IPS DF 4.7 (cell line): ENCODE measurements around the gene DPYSL4.
"Not testable (repeated sequence)": the region's sequence is repeated elsewhere in the genome, so short reads cannot be mapped to it uniquely, and the experiment has no call there.

Experiments used
- DNase-seq: peaks from one replicate; pipeline ENCODE4 v3.0.0-alpha.2; 2013; ENCODE audit warnings: low spot score; ENCODE audit errors: extremely low read depth

DPYSL4 gene

DNA sequence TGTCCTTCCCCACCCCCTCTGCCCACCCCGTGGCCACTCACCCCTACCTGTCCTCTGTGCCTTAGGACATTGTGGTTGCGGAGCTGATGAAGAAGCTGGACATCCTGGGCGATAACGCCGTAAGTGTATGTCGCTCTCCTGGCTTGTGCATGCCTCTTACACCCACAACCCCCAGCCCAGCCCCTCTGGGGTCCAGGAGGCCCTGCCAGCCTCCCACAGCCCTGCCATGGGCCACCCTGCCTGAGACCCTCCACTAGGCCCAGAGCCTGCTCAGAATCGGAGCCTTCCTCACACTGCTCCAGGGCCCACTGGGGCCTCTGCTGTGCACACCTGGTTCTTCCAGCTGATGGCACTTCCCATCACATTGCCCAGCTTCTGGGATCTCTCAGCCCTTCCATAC, 36.8 kb upstream of the DPYSL4 start:
- DNase-seq: no peak

DNA sequence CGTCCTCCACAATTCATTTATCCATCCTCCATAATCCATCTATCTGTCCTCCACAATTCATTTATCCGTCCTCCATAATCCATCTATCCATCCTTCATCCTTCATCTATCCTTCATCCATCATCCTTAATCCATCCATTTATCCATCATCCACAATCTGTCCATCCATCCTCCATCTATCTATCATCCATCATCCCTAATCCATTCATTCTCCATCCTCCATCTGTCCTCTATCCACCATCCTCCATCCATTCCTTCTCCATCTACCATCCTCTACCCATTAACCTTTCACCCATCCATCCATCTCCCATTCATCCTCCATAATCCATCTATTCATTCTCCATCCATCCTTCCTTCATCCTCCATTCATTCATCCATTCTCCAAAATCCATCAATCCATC, 36.0 kb upstream of the DPYSL4 start:
- DNase-seq: no peak

DNA sequence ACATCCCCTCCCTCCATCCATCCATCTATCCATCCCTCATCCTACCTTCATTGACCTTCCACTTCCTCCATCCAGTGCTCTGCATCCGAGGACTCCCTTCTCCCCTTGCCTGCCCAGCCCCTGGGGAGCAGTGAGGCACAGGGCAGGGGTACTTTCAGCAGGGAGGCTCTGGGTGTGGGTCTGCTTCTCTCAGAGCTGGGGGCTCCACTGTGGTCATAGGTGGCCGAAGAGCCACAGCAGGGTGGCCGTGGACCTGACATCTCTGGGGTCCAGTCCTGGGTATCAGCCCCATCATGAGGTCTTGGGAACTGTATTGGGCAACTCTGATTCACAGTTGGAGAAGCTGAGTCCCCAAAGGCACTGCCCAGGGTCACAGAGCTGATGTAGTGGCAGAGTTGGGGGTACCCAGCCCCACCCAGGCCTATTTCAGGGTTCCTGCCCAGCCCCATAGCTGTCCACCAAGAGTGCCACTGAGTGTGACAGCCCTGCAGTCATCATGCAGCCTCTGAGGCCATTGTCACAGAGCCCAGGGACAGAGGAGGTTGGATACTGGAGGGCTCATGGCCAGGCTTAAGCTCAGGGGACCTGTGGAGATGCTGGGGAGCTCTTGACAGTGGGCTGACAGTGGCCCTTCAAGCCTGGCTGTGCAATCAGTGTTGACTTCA, 35.3 kb upstream of the DPYSL4 start:
- no peak for DNase-seq

DNA sequence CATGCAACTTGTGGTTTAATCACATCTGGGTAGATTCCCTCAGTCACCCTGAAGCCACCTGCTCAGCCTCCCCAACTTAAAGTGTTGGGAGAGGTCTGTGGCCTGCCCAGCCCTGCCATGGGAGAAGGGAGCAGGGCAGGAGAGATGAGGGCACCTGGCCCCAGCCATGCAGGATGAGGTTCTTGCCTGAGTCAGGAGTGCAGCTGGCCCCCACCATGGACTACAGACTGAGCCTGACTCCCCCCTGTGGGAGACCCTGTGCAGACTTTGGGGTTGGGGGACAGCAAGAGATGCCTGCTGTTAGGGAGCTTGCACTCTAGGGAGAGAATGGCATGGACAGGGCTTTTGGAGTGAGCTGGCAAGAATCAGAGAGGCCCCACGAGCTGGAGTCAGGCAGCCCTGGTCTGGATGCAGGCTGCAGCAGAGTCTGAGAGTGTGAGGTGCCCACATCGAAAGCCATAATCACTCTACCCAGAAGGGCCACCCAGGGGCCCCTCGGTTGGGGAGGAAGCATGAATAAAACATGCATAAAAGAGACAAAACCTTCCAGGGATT, 34.7 kb upstream of the DPYSL4 start:
- no peak for DNase-seq

DNA sequence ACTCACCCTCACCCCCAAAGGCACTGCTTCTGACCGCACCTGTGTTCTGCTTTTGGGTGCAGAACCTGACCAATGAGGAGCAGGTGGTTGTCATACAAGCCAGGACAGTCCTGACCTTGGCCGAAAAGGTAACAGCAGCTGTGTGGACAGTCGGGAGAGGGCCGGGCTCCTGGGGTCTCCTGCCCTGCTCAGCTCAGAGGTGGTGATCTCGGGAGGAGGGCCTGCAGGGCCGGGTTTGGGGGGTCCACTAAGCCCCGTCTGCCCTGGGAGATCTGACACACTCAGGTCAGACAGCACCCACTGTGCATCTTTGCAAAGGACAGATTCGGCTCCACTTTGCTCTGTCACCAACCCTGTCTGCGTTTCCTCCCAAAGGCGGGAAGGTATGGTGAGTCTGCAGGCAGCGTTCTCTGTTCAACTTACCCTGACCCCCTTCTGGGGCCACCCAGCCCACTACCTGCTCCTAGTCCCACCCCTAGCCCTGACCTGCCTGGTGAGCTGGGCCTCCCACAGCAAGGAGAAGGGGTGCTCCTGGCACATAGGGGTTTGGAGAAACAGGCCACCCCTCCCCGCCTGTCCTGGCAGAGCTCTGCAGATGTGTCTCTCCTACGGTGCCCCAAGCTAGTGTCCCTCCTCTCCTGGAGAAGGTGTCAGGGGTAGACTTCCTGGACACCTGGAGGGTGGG, 33.7 kb upstream of the DPYSL4 start:
- DNase-seq: no peak

DNA sequence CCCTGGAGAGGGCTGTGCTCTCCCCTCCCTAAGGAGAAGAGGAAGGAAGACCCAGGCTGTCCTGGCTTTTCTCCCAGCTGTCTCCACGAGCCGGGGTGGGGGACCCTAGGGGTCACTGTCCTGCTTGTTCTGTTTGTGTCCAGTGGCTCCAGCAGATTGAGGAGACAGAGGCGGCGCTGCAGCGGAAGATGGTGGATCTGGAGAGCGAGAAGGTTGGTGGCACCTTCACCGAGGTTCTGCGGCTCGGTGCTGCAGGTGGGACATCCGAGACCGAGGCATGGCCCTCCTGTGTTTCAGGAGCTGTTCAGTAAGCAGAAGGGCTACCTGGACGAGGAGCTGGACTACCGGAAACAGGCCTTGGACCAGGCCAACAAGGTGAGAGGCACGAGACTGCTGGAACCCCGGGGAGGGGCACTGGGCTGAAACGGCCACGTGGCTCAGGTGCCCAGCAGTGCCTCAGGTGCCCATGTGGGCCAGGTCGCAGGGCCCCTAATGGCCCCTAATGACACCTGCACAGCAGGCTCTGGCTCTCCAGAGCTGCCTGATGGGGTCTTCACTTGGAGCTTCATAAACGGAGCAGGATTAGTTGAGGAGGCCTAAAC, 33.0 kb upstream of the DPYSL4 start:
- no peak for DNase-seq

DNA sequence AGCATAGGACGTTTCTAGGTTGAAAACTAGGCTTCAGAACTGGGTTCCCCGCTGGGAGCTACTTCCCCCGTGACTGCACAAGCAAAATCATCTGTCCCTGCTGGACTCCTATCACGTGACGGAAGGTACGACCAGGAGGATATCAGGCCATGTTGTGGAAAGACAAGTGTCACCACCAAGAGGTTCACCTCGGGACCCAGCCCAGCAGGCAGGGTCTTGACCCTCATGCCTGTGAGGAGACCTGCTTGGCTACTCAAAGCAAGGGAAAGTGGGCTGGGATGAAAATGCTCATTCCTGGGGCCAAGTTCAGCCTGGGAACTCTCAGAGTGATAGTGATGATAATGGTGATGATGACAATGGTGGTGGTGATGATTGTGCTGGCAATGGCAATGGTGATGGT, 32.3 kb upstream of the DPYSL4 start:
- DNase-seq: no peak

DNA sequence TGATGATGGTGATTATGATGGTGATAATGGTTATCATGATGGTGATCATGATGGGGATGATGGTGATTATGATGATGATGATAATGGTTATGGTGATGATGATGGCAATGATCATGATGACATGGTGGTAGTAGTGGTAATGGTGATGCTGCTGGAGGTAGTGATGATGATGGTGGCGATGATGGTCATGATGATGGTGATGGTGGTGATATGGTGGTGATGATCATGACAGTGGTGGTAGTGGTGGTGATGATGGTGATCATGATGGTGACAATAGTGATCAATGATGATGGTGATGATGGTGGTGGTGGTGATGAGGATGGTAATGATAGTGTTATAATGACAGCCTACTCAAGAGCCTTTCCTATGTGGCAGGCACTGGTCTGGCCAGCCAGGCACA, 31.8 kb upstream of the DPYSL4 start:
- no peak for DNase-seq

DNA sequence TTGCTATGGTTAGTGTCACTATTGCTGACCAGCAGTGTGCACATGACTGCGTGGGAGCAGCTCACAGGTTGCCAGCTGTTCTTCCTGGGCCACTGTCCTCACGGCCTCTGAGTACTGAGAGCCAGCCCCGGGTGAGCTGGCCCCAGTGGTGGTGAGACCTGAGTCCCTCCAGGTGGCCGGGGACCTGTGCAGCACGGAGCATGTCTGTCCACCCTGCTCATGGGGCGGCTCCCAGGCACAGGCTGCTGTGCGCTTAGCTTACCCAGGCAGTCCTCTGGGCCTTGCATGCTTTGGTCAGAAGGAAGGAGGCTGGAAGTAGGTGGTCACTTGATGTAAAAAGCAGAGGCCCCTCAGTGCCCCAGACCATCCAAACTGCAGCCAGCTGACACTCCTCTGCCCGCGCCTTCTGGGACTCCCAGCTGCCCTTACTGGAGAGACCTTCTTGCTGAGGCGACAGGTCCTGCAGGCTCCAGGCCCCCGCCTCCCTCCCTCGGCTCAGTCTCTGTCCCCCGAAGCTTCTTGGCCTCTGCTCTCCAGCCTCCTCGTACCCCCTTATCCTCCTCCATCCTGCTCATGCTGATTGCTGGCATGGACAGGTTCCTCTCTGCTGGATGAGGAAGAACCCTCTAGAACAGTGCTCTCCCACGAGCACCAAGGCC, 30.9 kb upstream of the DPYSL4 start:
- DNase-seq: no peak

DNA sequence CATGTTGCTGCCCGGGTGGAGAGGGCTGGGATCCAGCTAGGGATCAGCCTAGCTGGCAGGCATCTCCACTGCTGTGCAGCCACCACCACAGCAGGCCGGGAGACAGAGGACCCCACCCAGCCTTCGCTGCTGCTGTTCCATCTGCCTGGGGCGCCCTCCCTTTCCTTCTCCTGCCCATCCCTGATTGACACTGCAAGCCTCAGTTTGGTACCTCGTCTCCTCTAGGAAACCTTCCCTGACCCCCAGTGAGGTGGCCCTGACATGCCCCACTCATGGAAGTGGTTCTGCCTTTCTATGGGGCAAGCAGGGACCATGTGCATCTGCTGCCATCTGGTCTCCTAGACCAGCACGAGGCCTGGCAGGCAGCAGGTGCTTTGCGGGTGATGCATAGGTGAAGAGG, 30.4 kb upstream of the DPYSL4 start:
- no peak for DNase-seq

DNA sequence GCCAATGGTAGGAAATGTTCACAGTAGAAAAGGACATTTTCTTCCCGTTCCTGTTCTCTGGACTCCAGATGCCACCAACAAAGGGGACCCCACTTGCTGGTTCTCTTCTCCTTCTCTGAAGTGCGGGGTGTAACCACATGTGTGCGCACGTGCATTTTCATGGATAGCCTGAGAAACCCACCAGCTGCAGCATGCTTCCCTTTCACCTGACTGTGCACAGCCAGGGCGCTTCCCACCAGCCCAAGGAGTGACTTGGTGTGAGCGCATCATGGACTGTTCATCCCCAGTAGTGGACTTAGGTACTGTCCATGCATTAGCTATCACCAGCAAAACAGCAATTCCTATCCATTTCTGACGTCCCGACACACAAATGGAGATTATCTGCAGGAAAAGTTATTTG, 29.6 kb upstream of the DPYSL4 start:
- no peak for DNase-seq

DNA sequence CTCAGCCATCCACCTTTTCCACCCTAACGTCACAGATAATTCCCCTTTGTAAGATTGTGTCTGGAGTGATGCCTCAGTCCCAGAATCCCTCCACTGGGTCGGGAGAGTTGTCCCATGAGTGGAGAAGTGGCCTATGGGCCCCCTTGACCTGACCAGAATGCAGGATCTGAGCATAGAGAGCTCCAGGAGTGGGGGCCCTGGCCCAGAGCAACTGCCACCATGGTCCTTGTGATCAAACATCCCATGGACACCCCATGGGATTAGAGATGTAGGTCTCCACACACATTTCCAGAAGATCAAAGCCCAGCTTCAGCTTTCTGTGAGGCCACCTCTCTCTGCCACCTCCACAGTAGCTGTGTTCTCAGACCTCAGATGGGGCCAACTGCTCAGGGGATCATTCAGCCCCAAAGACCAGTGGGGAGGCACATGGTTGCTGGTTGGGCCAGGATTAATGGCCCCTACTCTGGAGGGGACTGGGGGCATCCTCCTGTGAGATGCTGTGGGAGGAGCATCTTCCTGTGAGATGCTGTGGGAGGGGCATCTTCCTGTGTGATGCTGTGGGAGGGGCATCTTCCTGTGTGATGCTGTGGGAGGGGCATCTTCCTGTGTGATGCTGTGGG, 28.5 kb upstream of the DPYSL4 start:
- DNase-seq: no peak

DNA sequence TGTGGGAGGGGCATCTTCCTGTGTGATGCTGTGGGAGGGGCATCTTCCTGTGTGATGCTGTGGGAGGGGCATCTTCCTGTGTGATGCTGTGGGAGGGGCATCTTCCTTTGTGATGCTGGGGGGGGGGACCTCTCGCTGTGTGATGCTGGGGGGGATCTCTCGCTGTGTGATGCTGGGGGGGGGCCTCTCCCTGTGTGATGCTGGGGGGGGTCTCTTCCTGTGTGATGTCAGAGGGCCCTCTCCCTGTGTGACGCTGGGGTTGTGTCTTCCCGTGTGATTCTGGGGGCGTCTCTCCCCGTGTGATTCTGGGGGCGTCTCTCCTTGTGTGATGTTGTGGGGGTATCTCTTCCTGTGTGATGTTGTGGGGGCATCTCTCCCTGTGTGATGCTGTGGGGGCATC, 27.9 kb upstream of the DPYSL4 start:
- no peak for DNase-seq

DNA sequence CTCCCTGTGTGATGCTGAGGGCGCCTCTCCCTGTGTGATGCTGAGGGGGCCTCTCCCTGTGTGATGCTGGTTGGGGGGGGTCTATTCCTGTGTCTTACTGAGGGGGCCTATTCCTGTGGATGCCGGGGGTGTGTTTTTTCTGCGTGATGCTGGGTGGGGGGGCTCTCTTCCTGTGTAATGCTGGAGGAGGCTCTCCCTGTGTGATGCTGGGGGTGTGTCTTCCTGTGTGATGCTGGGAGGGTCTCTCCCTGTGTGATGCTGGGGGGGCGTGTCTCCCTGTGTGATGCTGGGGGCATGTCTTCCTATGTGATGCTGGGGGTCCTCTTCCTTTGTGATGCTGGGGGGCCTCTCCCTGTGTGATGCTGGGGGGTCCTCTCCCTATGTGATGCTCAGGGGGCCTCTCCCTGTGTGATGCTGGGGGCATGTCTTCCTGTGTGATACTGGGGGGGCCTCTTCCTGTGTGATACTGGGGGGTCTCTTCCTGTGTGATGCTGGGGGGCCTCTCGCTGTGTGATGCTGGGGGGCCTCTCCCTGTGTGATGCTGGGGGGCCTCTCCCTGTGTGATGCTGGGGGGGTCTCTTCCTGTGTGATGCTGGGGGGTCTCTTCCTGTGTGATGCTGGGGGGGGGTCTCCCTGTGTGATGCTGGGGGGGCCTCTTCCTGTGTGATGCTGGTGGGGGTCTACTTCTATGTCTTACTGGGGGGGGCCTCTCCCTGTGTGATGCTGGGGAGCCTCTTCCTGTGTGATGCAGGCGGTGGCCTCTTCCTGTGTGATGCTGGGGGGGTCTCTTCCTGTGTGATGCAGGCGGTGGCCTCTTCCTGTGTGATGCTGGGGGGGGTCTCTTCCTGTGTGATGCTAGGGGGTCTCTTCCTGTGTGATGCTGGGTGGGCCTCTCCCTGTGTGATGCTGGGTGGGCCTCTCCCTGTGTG, 27.2 kb upstream of the DPYSL4 start:
- not testable (repeated sequence) for DNase-seq

DNA sequence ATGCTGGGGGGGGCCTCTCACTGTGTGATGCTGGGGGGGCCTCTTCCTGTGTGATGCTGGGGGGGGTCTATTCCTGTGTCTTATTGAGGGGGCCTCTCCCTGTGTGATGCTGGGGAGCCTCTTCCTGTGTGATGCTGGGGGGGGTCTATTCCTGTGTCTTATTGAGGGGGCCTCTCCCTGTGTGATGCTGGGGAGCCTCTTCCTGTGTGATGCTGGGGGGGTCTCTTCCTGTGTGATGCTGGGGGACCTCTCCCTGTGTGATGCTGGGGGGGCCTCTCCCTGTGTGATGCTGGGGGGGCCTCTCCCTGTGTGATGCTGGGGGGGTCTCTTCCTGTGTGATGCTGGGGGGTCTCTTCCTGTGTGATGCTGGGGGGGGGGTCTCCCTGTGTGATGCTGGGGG, 26.5 kb upstream of the DPYSL4 start:
- DNase-seq: not testable (repeated sequence)

DNA sequence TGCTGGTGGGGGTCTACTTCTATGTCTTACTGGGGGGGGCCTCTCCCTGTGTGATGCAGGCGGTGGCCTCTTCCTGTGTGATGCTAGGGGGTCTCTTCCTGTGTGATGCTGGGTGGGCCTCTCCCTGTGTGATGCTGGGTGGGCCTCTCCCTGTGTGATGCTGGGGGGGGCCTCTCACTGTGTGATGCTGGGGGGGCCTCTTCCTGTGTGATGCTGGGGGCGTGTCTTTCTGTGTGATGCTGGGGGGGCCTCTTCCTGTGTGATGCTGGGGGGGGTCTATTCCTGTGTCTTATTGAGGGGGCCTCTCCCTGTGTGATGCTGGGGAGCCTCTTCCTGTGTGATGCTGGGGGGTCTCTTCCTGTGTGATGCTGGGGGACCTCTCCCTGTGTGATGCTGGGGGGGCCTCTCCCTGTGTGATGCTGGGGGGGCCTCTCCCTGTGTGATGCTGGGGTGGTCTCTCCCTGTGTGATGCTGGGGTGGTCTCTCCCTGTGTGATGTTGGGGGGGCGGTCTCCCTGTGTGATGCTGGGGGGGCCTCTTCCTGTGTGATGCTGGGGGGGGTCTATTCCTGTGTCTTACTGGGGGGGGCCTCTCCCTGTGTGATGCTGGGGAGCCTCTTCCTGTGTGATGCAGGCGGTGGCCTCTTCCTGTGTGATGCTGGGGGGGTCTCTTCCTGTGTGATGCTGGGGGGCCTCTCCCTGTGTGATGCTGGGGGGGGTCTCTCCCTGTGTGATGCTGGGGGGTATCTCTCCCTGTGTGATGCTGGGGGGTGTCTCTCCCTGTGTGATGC, 25.7 kb upstream of the DPYSL4 start:
- DNase-seq: not testable (repeated sequence)

DNA sequence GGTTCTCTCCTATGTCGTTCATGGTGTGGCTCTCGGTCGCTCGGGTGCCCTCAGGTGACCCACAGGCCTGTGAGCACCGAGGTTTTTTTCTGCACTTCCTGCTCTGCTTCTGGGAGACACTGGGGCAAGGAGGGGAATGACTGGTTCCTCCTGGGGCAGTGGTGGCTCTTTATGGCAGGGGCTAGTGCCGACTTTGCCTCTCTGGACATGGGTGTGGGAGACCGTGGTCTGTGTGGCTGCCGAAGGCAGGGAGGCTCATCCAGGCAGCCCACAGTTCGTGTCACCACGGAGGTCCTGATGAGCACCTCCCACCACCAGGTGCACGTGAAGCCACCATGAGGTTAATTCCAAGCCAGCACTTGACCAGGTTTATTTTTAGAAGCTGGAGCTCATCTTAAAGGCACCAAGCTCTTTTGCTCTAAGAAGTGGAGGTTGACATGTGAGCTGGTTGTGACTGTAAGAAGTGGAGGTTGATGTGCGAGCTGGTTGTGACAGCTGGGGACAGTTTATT, 24.7 kb upstream of the DPYSL4 start:
- no peak for DNase-seq

DNA sequence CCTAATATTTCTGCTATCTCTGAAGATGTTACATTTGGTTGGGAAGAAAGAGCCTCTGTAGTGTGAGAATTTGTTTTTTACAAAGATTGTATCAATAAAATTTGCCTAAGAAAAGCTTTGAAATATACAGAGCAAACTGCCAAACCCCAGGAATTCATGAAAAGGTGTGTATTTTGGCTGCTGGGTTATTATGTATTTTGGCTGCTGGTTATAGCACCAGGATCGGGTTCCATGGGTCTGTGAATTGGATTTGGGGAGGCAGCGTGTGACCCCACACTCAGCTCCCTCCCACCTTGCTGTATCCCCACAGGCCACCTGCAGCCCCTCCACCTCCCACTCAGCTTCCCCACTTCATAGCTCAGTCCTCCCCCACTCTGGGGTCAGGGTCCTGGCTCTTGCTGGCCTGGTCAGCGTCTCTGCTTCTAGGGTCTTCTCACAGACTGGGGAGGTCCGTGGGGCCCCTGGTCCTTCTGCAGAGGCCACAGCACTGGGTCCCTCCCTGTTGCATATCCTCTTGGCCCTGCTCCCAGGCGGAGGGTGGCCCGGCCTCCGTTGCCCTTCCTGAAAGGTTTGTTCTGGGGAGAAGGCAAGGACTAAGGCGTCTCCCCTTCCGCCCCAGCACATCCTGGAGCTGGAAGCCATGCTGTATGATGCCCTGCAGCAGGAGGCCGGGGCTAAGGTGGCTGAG, 24.0 kb upstream of the DPYSL4 start:
- DNase-seq: no peak

DNA sequence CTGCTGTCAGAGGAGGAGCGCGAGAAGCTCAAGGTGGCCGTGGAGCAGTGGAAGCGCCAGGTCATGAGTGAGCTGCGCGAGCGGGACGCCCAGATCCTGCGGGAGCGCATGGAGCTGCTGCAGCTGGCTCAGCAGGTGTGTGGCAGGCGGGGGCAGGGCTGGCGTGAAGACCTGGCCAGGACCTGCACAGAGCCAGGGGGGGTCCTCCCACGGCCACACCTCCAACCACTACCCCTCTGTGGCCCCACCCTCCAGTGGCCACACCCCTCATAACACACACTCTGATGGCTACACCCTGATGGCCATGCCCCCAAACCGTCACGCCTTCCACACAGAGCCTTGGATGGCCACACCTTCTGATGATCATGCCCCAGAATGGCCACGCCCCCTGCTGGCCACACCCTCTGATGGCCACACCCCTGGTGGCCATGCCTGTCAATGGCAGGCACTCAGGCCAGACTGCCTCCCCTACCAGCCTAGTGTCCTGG, 23.4 kb upstream of the DPYSL4 start:
- no peak for DNase-seq
